GM10248 (cell line): ENCODE measurements around the gene RASSF3.
A peak's percentile ranks its signal among the peaks of the same experiment; 100 is the strongest.

Experiments used
- CTCF ChIA-PET: fragments of 300-600 bp; sonication (Branson Sonifier 250); formaldehyde crosslinking; extraction: SDS; loops from one replicate; lab custom pipeline; 2021; ENCODE audit warnings: antibody characterized with exemption; lab: Yijun Ruan, JAX
- POLR2A ChIA-PET: fragments of 350-650 bp; sonication (Branson Sonifier 250); formaldehyde crosslinking; extraction: SDS; loops from one replicate; lab custom pipeline; 2020; ENCODE audit warnings: antibody characterized with exemption; lab: Yijun Ruan, JAX
- DNase-seq: peaks from one replicate; pipeline ENCODE4 v3.0.0; 2012; ENCODE audit errors: extremely low spot score
- CTCF ChIP-seq: IDR thresholded peaks from 2 replicates; pipeline ENCODE4 v1.5.1; 2012; ENCODE audit warnings: mild to moderate bottlenecking, low read depth; ENCODE audit errors: extremely low read depth, missing control alignments, control extremely low read depth

Gene RASSF3

GRCh38 chr12:64720884-64721283 is 110.6 kb downstream of the RASSF3 start:
- ChIA-PET POLR2A (no interaction called here), CTCF (no interaction called here)
- no peak for DNase-seq
- TF ChIP-seq CTCF = no peak

GRCh38 chr12:64722835-64723234 is 112.5 kb downstream of the RASSF3 start:
- POLR2A ChIA-PET = no interaction called here
- CTCF ChIA-PET = interaction anchor here (1.0 to 1.4 kb wide), 2 partner anchors 13 to 25 kb away, joined by 3 to 6 read pairs; no protein-coding TSS in a partner anchor
- no peak for DNase-seq
- TF ChIP-seq CTCF = no peak

- ChIA-PET CTCF (interaction anchor here (0.8 to 1.4 kb wide), 6 partner anchors 12 to 39 kb away, joined by 3 to 6 read pairs (median 3); no protein-coding TSS in a partner anchor), POLR2A (no interaction called here)
- no peak for DNase-seq
- no peak for TF ChIP-seq CTCF
Observed at GRCh38 chr12:64723630-64724029, 113.3 kb downstream of the RASSF3 start.

GRCh38 chr12:64724201-64724745 is 114.0 kb downstream of the RASSF3 start:
- no peak for DNase-seq
- ChIA-PET POLR2A (no interaction called here), CTCF (interaction anchor here (0.8 to 1.4 kb wide), 4 partner anchors 12 to 39 kb away, joined by 3 read pairs; no protein-coding TSS in a partner anchor)
- TF ChIP-seq CTCF = no peak

GRCh38 chr12:64729909-64730587 is 119.8 kb downstream of the RASSF3 start:
- TF ChIP-seq CTCF = no peak
- CTCF ChIA-PET = interaction anchor here (0.9 to 1.6 kb wide), 3 partner anchors 10 to 66 kb away, joined by 4 to 5 read pairs (median 4); no protein-coding TSS in a partner anchor
- peak; percentile 20 for DNase-seq
- POLR2A ChIA-PET = no interaction called here

- DNase-seq = no peak
- ChIA-PET CTCF (interaction anchor here (0.9 to 1.6 kb wide), 3 partner anchors 9 to 66 kb away, joined by 4 to 5 read pairs (median 4); no protein-coding TSS in a partner anchor), POLR2A (no interaction called here)
- TF ChIP-seq CTCF = no peak
Observed at GRCh38 chr12:64730588-64730969, 120.3 kb downstream of the RASSF3 start.
